ENCODE measurements around the gene EI24.

GRCh38 chr11:125569915-125570621 lies 791 bp downstream of the EI24 start:
- TF ChIP-seq CTCF (IDR thresholded peaks at IDR 0.05) (no peak), POLR2A (IDR thresholded peaks at IDR 0.05) (no peak)

Measured in Peyer's patch (tissue), 4 donors.